Retina (tissue), 1 donor: Measurements from ENCODE around the gene RNF141.

Experiments
- DNase-seq: peaks from one replicate; pipeline ENCODE4 v3.0.0-alpha.2; 2016

RNF141 gene

DNA sequence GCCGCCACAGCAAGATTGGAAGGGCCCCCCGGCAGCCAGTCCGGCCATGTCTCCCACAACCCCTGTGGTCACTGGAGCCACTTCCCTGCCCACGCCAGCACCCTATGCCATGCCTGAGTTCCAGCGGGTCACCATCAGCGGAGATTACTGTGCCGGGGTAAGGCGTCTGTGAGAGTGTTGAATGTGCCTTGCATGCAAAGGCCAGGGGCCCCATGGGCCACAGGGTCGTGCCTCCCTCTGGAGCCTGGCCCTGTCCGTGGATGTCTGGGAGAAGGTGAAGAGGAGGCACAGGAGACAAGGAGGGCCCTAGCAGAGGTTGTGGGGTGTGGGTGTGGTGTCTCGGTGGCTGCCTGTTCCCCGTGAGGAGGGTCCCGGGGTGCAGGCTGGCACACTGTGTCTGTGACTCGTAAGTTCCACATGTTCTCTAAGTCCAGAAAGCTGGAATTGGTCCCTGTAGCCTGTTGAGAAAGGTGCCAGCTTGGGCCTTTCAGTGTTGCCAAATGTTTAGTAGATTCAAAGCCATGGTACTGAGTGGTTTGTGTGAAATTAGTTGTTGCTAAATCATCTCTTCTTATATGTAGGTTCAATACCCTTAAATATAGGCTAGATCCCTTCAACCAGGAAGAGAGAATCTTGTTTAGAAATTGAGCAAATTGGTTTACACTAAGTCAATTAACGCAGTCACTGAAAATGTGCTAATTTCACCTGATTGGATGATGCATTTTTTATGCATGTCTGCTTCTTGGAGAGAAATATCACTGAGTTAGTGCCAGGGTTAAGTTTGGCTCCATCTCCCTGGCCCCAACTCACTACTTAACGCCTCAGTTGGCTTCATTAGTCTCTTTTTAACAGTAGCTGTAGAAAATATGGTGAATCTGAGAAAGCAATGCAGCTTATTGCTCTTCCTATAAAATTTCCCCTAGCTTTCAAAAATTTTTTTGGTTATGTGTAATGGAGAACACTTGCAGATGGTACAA is 62.1 kb downstream of the RNF141 start:
- DNase-seq = no peak

DNA sequence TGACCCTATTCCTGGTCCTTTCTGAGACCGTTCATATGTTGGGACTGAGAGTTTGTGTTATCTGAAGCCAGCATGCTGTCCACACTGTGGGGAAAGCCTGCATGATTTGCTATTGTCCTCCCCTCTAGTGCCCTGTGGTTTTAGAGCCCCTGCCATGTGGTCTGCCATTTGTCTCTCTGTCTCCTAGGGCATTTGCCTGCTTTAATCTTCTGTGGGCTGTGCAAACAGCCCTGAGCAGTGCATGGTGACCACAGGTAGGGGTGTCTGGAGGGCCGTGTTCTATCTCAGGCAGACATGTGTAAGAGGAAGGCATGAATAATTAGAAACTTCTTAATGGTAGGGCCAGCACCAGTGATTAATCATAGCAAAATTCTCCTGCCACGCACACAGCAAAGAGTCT is 62.9 kb downstream of the RNF141 start:
- no peak for DNase-seq

DNA sequence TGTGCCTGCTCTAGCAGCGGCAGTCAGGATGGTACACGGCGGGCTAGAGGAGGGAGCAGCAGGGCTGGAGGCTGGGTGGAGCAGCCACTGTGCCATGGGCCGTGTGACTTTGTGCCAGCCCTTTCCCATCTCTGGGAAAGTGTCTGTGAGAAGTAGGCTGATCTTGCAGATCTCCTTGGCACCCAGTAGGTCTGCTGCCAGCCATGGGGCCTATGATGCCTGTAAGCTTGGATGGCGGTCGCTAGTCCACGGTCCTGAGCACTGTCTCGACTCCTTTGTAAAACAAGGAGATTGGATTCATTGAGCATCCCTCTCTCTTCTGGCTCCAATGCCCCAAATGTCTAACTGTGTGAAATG is 63.3 kb downstream of the RNF141 start:
- DNase-seq = no peak

DNA sequence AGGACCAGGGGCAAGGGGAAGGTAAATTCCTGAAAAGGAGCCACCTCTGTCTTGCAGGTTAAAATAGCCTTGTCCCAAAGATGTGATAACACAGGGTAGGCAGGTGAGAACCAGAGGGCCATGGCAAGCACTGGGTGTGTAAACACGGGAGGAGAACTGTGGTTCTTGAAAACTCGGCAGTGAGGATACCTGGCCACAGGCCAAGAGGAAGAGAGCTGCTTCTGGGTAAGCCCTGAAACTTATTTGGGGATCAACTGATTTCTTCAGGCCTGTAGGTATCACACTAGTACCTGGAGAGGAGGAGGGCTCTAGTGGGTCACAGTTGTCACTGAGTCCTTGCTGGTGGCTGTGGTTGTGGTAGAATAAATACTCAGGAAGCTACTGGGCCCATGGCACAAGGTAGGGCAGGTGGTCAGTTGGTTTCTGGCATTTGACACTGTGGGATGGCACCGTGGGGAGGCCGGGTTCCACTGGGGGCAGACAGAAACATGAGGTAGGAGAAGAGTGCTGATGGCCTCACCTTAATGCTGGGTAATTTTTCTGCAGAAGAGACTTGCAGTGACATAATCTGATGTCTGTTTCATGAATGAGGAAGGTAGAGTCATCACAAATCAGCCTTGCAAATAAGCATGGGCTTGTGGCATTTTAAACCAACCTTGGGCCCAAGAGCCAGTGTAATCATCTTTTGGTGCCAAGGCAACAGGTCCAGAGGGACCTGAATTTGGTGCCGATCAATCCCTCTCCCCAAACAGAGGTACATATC is 63.9 kb downstream of the RNF141 start:
- no peak for DNase-seq

DNA sequence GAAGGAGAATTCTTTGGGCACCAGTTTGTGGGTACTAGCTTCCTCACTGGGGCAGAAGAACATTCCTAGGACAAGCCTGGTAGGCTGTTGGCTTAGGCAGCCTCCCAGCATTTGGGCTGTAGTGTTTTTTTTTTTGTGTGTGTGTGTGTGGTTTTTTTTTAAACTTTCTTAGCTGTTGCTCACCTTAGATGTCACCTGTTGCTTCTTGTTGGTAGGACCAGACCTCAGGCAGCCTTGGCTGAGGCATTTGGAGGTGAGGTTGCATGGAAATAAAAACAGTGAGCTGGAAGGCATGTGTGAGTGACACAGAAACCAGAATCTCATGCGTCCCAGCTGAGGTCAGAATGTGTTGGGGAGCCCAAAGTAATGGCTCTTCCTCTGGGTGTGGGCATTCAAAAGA is 64.6 kb downstream of the RNF141 start:
- no peak for DNase-seq

DNA sequence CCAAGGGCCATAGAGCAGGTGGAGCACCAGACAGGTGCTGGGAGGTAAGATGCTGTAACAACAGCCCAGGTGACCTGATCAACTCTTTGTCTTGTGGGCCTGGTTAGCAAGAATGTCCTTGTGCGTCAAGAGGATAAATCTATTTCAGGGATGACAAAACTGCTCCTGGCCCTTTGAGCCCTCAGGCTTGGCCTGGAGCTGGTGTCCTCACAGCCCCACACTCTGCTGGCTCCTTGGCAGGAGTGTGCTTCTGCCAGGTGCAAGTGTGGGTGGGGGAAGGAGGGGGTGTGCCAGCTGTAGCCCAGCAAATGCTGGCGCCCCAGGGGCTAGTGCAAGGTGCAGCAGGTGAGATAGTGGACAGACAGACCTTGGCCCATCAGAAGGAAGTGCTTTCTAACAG is 66.4 kb downstream of the RNF141 start:
- no peak for DNase-seq

DNA sequence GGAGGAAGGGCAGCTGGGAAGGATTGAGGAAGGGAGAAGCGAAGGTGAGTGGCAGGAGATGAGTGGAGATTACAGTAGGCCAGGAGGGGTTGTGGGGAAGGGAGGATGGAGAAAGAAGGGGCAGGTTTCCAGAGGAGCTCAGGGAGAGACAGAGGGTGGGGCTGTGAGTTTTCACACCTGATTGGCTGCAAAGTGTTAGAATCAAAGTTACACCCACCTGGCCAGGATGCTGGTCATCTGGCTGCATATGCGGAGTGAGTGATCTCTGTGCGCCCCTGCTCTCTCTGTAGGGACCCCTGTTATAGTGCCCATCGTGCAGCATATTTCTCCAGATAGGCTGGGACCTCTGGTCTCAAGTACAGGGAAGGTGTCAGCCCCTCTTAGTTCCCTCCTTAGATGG is 67.6 kb downstream of the RNF141 start:
- no peak for DNase-seq

DNA sequence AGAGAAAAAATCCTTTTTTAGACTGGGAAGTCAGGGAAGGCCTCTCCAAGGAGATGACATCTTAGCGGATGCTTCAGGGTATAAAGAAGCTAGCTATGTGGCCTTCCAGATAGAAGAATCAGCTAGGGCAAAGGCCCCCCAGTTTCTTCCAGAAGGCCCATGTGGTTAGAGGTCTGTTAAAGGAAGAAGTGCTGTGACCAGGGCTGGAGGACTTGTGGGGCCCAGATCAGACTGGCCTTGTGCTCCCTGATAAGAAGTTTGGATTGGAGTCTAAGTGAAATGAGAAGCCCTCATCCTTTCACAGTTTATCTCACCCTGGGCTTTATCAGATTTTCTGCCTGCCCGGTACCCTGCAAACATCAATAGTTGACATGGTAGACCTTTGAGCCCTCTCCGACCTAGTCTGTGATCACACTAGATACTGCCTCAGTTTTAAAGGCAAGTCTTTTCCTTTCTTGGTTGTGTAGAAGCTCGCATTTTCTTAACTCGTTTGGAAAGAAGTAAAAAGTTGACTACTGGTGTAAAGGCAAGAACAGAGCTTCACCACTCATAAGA is 78.2 kb downstream of the RNF141 start:
- no peak for DNase-seq
